Measurements from ENCODE around the gene LHX1.

DNA sequence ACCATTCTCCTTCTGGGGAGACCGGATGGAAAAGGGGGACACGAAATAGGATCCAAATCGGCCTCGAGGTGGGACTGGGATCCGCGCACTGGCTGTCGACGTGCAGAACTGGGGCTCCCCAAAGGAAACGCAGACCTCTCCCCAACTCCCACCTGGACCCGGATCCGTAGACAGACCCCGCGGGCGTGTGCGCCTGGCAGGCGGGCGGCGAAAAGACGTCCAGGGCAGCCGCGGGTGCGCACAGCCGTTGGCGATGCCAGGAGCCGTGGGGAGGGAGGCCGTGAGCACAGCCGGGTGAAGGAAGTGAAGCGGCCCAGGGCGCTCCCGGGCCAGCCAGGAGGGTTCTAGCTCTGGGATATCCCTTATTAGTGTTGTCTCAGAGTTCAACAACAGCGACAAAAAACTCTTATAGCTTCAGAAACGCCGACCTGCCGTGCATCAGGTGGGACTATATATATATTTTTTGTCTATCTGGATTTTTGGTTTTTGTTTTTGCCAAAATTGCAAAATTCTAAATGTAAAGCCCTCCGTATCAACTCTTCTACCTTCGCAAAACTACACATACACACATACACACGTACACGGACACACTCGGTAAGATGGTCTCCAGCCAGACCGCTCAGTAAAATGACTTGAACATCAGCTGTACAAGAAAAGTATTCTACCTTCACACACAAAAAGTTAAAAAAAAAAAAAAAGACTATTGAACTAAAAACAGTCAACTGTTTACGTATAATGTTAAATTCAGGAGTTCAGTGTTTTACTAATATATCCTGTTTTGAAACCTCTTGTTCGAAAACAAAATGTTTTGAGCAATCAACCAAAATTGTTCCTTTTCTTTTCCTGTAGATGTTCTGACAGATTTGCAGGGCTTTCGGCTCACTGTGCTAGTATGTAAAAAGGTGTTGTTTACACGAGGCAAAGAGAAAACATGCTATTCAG is 6.2 kb downstream of the LHX1 start:
- TF ChIP-seq GABPA (IDR thresholded peaks at IDR 0.05 in 1 of 2, conservative IDR thresholded peaks at IDR 0.05 in 1 of 2), result no peak
- no peak for TF ChIP-seq HNF4A (conservative IDR thresholded peaks at IDR 0.05)
- no peak for TF ChIP-seq CTCF (IDR thresholded peaks at IDR 0.05; ENCODE audit: low read depth, low read length, missing input control)
- no peak for TF ChIP-seq REST (IDR thresholded peaks at IDR 0.05)
- TF ChIP-seq, protein P1, sequence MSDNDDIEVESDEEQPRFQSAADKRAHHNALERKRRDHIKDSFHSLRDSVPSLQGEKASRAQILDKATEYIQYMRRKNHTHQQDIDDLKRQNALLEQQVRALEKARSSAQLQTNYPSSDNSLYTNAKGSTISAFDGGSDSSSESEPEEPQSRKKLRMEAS (IDR thresholded peaks at IDR 0.05), result no peak
- TF ChIP-seq TAF1 (conservative IDR thresholded peaks at IDR 0.05), result no peak
- no peak for TF ChIP-seq ZBTB33 (IDR thresholded peaks at IDR 0.05)
- TF ChIP-seq YY1 (IDR thresholded peaks at IDR 0.05), result no peak
- no peak for TF ChIP-seq RXRA (IDR thresholded peaks at IDR 0.05)
- TF ChIP-seq JUND (IDR thresholded peaks at IDR 0.05), result no peak
- no peak for TF ChIP-seq SP1 (IDR thresholded peaks at IDR 0.05)
- no peak for TF ChIP-seq HNF4G (IDR thresholded peaks at IDR 0.05)
- TF ChIP-seq RAD21 (IDR thresholded peaks at IDR 0.05), result no peak
